ENCODE results near the gene URAD.

The URAD gene

DNA sequence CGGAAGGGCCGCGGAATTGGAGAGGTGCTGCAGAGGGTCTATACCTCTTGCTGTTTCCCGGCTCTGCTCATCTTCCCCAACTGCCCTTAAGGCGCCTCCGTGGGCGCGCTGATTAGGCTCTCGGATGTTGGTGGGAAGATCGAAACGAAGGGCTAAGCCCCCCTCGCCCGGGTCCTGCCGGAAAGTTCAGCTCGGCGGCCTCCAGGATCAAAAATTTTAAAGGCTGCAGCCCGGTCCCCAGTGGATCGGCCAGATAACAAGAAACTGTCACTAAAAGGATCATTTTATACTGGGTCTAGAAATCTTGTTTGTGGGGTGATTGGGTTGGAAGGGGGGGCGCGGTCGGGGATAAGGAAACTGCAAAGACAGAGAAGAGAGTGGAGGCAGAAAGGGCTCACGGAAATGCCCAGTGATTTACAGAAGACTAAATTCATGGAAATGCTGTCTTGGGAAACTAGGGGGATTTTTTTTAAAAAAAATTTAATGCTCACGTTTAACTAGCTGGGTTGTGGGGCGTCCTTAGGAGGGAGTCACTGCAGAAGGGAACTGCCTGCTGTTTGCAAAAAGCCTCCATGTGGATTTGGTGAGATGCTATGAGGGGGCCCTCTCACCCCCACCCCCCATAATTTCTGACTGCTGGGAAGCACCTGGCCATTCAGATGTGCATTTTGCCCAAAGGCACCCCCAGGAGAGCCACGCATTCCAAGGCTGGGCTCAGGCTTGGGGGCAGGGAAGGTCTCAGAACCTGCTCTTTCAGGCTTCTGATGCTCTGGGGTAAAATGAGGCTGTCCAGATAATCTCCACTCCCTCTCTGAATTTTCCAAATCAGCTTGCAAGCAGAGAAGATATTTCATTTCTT lies 27.0 kb downstream of the URAD start:
- no peak for TF ChIP-seq EZH2phosphoT487 (IDR thresholded peaks at IDR 0.05; ENCODE audit: borderline replicate concordance)
- Histone ChIP-seq H3K9me3 (ENCODE audit: insufficient read depth, low read depth, low read length) (no peaks in the 10 kb centered on the region), H2AFZ (ENCODE audit: low read length) (peak overlapping the region; percentile 89; the same call in 1 of the 2 replicates), H3F3A (ENCODE audit: low read depth) (no peaks in the 10 kb centered on the region), H3K9ac (ENCODE audit: low read depth, low read length, poor library complexity, severe bottlenecking) (no peak overlapping the region), H3K79me2 (ENCODE audit: insufficient read depth, low read length) (no peaks in the 10 kb centered on the region), H3K27me3 (ENCODE audit: insufficient read depth, low read length, poor library complexity, severe bottlenecking) (no peaks in the 10 kb centered on the region), H3K36me3 (ENCODE audit: insufficient read depth, low read length) (no peaks in the 10 kb centered on the region), H3K9me2 (replicated peaks; ENCODE audit: low read depth, low read length) (no peaks in the 10 kb centered on the region), H4K20me1 (ENCODE audit: insufficient read depth, low read length, poor library complexity, severe bottlenecking) (no peaks in the 10 kb centered on the region), H3K4me1 (ENCODE audit: insufficient read depth, low read length, poor library complexity, severe bottlenecking) (no peaks in the 10 kb centered on the region), H3K4me3 (ENCODE audit: low read length, poor library complexity, severe bottlenecking) (peak overlapping the region; percentile 73), H3K4me2 (ENCODE audit: low read depth, low read length, poor library complexity, severe bottlenecking) (peak overlapping the region; percentile 84)

DNA sequence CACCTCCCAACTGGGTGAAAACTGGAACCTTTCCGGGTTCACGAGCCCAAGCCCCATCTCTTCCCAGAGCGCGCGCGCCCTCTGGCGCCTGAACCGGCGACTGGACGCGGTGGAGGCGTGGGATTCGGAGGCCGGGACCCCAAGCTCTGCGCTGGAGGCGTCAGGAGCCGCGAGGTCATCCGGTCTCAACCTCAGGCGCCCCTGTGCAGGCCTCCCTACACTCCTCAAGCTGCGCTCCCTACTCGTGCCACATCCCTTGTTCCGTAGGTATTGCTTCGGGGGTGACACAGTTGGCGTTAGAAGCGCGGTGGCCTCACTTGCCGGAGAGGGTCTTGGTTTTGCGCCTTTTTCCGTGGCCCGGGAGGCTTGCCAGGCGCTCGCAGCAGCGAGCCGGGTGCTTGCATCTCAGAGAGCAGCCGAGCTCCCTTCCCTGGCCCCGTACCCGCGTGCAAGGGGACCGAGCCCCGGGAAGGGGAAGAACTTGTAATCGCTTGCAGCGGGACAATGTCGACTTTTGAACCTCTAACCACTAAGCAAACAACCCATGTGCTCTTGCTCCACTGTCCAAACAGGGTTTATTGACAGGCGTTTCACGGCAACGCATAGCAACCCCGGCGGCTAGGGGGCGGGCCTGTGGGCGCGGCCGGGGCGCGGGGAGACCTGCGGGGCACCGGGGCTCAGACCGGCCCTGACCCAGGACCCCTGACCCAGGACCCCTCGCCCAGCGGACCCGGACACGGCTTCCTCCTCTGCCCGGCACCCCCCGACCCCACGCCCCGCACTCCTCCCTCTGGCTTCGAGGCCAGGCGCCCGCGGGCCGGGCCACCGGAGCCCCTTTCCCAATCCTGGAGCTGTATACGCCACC lies 27.9 kb downstream of the URAD start:
- Histone ChIP-seq H3K79me2 (ENCODE audit: insufficient read depth, low read length) (no peaks in the 10 kb centered on the region), H4K20me1 (ENCODE audit: insufficient read depth, low read length, poor library complexity, severe bottlenecking) (no peaks in the 10 kb centered on the region), H3K36me3 (ENCODE audit: insufficient read depth, low read length) (no peaks in the 10 kb centered on the region), H3K9ac (ENCODE audit: low read depth, low read length, poor library complexity, severe bottlenecking) (peak overlapping the region; percentile 38), H3F3A (ENCODE audit: low read depth) (no peaks in the 10 kb centered on the region), H3K27me3 (ENCODE audit: insufficient read depth, low read length, poor library complexity, severe bottlenecking) (no peaks in the 10 kb centered on the region), H3K4me2 (ENCODE audit: low read depth, low read length, poor library complexity, severe bottlenecking) (peak overlapping the region; percentile 84), H3K4me1 (ENCODE audit: insufficient read depth, low read length, poor library complexity, severe bottlenecking) (no peaks in the 10 kb centered on the region), H3K4me3 (ENCODE audit: low read length, poor library complexity, severe bottlenecking) (peak overlapping the region; percentile 73), H3K9me2 (replicated peaks; ENCODE audit: low read depth, low read length) (no peaks in the 10 kb centered on the region), H2AFZ (ENCODE audit: low read length) (peak overlapping the region; percentile 89), H3K9me3 (ENCODE audit: insufficient read depth, low read depth, low read length) (no peaks in the 10 kb centered on the region)
- no peak for TF ChIP-seq EZH2phosphoT487 (IDR thresholded peaks at IDR 0.05; ENCODE audit: borderline replicate concordance)
- TF ChIP-seq, protein P1, sequence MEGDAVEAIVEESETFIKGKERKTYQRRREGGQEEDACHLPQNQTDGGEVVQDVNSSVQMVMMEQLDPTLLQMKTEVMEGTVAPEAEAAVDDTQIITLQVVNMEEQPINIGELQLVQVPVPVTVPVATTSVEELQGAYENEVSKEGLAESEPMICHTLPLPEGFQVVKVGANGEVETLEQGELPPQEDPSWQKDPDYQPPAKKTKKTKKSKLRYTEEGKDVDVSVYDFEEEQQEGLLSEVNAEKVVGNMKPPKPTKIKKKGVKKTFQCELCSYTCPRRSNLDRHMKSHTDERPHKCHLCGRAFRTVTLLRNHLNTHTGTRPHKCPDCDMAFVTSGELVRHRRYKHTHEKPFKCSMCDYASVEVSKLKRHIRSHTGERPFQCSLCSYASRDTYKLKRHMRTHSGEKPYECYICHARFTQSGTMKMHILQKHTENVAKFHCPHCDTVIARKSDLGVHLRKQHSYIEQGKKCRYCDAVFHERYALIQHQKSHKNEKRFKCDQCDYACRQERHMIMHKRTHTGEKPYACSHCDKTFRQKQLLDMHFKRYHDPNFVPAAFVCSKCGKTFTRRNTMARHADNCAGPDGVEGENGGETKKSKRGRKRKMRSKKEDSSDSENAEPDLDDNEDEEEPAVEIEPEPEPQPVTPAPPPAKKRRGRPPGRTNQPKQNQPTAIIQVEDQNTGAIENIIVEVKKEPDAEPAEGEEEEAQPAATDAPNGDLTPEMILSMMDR (conservative IDR thresholded peaks at IDR 0.05; ENCODE audit: low read length): peak; percentile 53

DNA sequence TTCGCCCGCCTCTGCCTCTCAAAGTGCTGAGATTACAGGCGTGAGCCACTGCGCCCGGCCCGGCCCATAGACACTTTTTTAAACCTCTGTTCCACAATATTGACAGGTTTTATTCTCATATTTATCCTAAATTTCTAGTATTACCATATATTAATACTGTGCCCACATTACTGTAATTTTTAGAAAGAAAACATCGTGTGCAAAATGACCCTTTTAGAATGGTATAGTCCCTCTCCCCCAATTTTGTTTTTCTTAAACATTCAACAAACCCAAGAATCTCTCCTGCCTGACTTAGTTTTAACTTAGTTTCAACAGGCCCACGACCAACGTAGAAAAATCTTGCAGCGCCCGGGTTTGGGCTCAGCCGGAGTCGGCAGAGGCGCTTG lies 28.5 kb downstream of the URAD start:
- Histone ChIP-seq H3K27me3 (ENCODE audit: insufficient read depth, low read length, poor library complexity, severe bottlenecking) (no peaks in the 10 kb centered on the region), H3K4me2 (ENCODE audit: low read depth, low read length, poor library complexity, severe bottlenecking) (peak overlapping the region; percentile 84), H3K9ac (ENCODE audit: low read depth, low read length, poor library complexity, severe bottlenecking) (peak overlapping the region; percentile 38), H3K36me3 (ENCODE audit: insufficient read depth, low read length) (no peaks in the 10 kb centered on the region), H3K9me3 (ENCODE audit: insufficient read depth, low read depth, low read length) (no peaks in the 10 kb centered on the region), H2AFZ (ENCODE audit: low read length) (peak overlapping the region; percentile 89), H3K4me3 (ENCODE audit: low read length, poor library complexity, severe bottlenecking) (peak overlapping the region; percentile 73), H3F3A (ENCODE audit: low read depth) (no peaks in the 10 kb centered on the region), H3K9me2 (replicated peaks; ENCODE audit: low read depth, low read length) (no peaks in the 10 kb centered on the region), H3K79me2 (ENCODE audit: insufficient read depth, low read length) (no peaks in the 10 kb centered on the region), H4K20me1 (ENCODE audit: insufficient read depth, low read length, poor library complexity, severe bottlenecking) (no peaks in the 10 kb centered on the region), H3K4me1 (ENCODE audit: insufficient read depth, low read length, poor library complexity, severe bottlenecking) (no peaks in the 10 kb centered on the region)
- no peak for TF ChIP-seq EZH2phosphoT487 (IDR thresholded peaks at IDR 0.05; ENCODE audit: borderline replicate concordance)
- TF ChIP-seq, protein P1 (conservative IDR thresholded peaks at IDR 0.05; ENCODE audit: low read length): no peak

Measured in Loucy (cell line).